Osteocyte (in vitro differentiated cells): ENCODE data around the gene ITGBL1. TPM values are rescaled to one million over a fixed set of nuclear protein-coding genes. Genes with fewer than 3 reads are reported as not detected.

Experiments used
- DNase-seq: peaks from one replicate; pipeline ENCODE4 v3.0.0; 2021; ENCODE audit warnings: mixed read lengths; ENCODE audit not compliant: unreplicated experiment; ENCODE audit errors: extremely low spot score
- H3K27ac Mint-ChIP-seq: one replicate; pipeline ENCODE4 v1.8.0; 2021; ENCODE audit warnings: mild to moderate bottlenecking, mixed read lengths; ENCODE audit not compliant: unreplicated experiment
- H3K27me3 Mint-ChIP-seq: one replicate; pipeline ENCODE4 v1.8.0; 2021; ENCODE audit warnings: mixed read lengths; ENCODE audit not compliant: unreplicated experiment
- H3K36me3 Mint-ChIP-seq: one replicate; pipeline ENCODE4 v1.8.0; 2021; ENCODE audit warnings: mixed read lengths; ENCODE audit not compliant: unreplicated experiment
- H3K4me1 Mint-ChIP-seq: one replicate; pipeline ENCODE4 v1.8.0; 2021; ENCODE audit warnings: mixed read lengths; ENCODE audit not compliant: unreplicated experiment
- H3K4me3 Mint-ChIP-seq: one replicate; pipeline ENCODE4 v1.8.0; 2021; ENCODE audit warnings: mild to moderate bottlenecking, moderate library complexity, mixed read lengths; ENCODE audit not compliant: unreplicated experiment
- H3K9me3 Mint-ChIP-seq: one replicate; pipeline ENCODE4 v1.8.0; 2021; ENCODE audit warnings: mixed read lengths; ENCODE audit not compliant: unreplicated experiment
- total RNA-seq: library from RNA; stranded (reverse); gene quantifications from 2 replicates; pipeline ENCODE4 v1.2.1, GENCODE V29; 2021
- TF ChIP-seq, protein P1 (sequence below): fragments of 200-600 bp; sonication (generic); IDR thresholded peaks from 2 replicates; pipeline ENCODE4 v1.5.0; 2021; ENCODE audit warnings: antibody characterized with exemption, mild to moderate bottlenecking, moderate library complexity

ITGBL1 gene
- total RNA-seq, 1 donor from 2014 or later = 1,450 TPM

- no peak overlapping the region for H3K4me3 Mint-ChIP-seq
- H3K27ac Mint-ChIP-seq = peak overlapping the region; percentile 55
Measured at GRCh38 chr13:101523154-101524131, 71.0 kb downstream of the ITGBL1 start.

GRCh38 chr13:101527130-101527529, 74.7 kb downstream of the ITGBL1 start:
- Mint-ChIP-seq H3K27me3 (no peaks in the 10 kb centered on the region), H3K4me3 (no peak overlapping the region), H3K9me3 (no peaks in the 10 kb centered on the region), H3K4me1 (peaks cover 72% of the 10 kb centered on the region), H3K36me3 (peaks cover 41% of the 10 kb centered on the region), H3K27ac (no peak overlapping the region)
- TF ChIP-seq, protein P1, sequence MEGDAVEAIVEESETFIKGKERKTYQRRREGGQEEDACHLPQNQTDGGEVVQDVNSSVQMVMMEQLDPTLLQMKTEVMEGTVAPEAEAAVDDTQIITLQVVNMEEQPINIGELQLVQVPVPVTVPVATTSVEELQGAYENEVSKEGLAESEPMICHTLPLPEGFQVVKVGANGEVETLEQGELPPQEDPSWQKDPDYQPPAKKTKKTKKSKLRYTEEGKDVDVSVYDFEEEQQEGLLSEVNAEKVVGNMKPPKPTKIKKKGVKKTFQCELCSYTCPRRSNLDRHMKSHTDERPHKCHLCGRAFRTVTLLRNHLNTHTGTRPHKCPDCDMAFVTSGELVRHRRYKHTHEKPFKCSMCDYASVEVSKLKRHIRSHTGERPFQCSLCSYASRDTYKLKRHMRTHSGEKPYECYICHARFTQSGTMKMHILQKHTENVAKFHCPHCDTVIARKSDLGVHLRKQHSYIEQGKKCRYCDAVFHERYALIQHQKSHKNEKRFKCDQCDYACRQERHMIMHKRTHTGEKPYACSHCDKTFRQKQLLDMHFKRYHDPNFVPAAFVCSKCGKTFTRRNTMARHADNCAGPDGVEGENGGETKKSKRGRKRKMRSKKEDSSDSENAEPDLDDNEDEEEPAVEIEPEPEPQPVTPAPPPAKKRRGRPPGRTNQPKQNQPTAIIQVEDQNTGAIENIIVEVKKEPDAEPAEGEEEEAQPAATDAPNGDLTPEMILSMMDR = no peak
- no peak for DNase-seq

More at GRCh38 chr13:101523154-101524131, 71.0 kb downstream of the ITGBL1 start:
- Mint-ChIP-seq H3K9me3 (peaks cover 3% of the 10 kb centered on the region), H3K4me1 (peaks cover 76% of the 10 kb centered on the region), H3K36me3 (peaks cover 56% of the 10 kb centered on the region), H3K27me3 (no peaks in the 10 kb centered on the region)
- DNase-seq = no peak
- TF ChIP-seq, protein P1 = no peak

DNA sequence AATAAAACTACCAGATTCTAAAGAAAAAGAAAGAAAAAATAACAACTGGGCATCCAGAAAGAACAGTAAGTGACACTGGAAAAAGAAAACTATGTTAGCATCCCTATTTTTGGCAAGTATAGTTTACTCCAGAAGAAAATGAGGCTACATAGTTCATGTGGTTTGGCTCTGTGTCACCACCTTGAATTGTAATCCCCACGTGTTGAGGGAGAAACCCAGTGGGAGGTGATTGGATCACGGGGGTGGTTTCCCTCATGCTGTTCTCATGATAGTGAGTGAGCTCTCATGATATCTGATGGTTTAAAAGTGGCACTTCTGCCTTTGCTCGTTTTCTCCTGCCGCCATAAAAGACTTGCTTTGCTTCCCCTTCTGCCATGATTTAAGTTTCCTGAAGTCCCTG, 76.9 kb downstream of the ITGBL1 start:
- TF ChIP-seq, protein P1 = no peak
- Mint-ChIP-seq H3K27me3 (no peaks in the 10 kb centered on the region), H3K4me3 (peak overlapping the region; percentile 20), H3K36me3 (peaks cover 34% of the 10 kb centered on the region), H3K4me1 (peaks cover 70% of the 10 kb centered on the region), H3K27ac (peak overlapping the region; percentile 79), H3K9me3 (no peaks in the 10 kb centered on the region)
- no peak for DNase-seq

- Mint-ChIP-seq H3K27ac (peak overlapping the region; percentile 80), H3K36me3 (peaks cover 36% of the 10 kb centered on the region), H3K27me3 (no peaks in the 10 kb centered on the region), H3K9me3 (no peaks in the 10 kb centered on the region), H3K4me1 (peaks cover 74% of the 10 kb centered on the region), H3K4me3 (no peak overlapping the region)
- TF ChIP-seq, protein P1 = no peak
- DNase-seq = no peak
Measured at GRCh38 chr13:101530293-101530692, 77.8 kb downstream of the ITGBL1 start.

DNA sequence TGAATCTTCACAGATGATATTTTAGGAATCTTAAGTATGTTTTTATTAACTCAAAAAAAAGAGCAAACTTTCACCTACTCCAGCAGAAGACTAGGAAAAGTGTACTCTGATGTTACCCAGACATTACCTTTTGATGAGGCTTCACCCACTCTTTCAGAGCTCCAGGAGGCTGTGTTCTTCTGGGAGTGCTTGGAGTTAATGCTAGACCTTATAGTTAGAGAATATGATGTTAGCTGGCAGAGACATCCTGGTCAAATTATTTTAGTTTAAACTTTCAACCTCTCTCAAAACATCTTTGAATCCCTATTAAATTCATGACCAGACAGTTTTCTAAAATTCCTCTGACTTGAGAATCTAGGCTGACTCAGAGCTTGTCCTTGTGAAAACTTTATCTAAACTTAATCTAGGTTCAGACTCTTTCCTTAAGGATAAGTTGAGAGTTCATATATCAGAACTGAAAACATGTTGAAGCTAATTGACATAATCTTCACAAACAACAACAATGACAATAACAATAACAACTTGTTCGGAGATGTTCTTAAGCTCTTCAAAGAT, 82.8 kb downstream of the ITGBL1 start:
- Mint-ChIP-seq H3K27me3 (no peaks in the 10 kb centered on the region), H3K4me1 (peaks cover 80% of the 10 kb centered on the region), H3K9me3 (no peaks in the 10 kb centered on the region), H3K36me3 (peaks cover 28% of the 10 kb centered on the region), H3K27ac (peak overlapping the region; percentile 75), H3K4me3 (no peak overlapping the region)
- DNase-seq = no peak
- TF ChIP-seq, protein P1 = no peak
